ENCODE data around the gene NQO2. TPM values are rescaled to one million over a fixed set of nuclear protein-coding genes. Genes with fewer than 3 reads are reported as not detected.
"Not testable (repeated sequence)": the region's sequence is repeated elsewhere in the genome, so short reads cannot be mapped to it uniquely, and the experiment has no call there.

Gene NQO2
- total RNA-seq, 1 donor from 2014 or later = 11.8 TPM

GRCh38 chr6:3022765-3023662 lies 23.3 kb downstream of the NQO2 start:
- peak overlapping the region; percentile 87 for H3K27ac ChIP-seq
- intact Hi-C loops (cut with DNase I) = no loop called here
- peak overlapping the region; percentile 44 to 49 for H3K4me3 ChIP-seq
- no peaks in the 10 kb centered on the region for H3K9me3 ChIP-seq
- no peaks in the 10 kb centered on the region for H3K27me3 ChIP-seq
- TF ChIP-seq POLR2A (IDR thresholded peaks at IDR 0.05) (no peak), CTCF (IDR thresholded peaks at IDR 0.05) (no peak), POLR2AphosphoS5 (IDR thresholded peaks at IDR 0.05; ENCODE audit: insufficient read depth in 1 of 2, low read depth in 1 of 2) (no peak)
- peaks cover 34% of the 10 kb centered on the region for H3K4me1 ChIP-seq
- peaks cover 0 to 13% of the 10 kb centered on the region in 2 donors for H3K36me3 ChIP-seq
- DNase-seq (ENCODE audit: extremely low spot score in 2 of 2) = no peak

- peaks cover 0 to 13% of the 10 kb centered on the region in 2 donors for H3K36me3 ChIP-seq
- H3K4me1 ChIP-seq = peaks cover 34% of the 10 kb centered on the region
- H3K4me3 ChIP-seq = peak overlapping the region; percentile 44 to 49
- no peaks in the 10 kb centered on the region for H3K9me3 ChIP-seq
- TF ChIP-seq POLR2A (IDR thresholded peaks at IDR 0.05) (peak in 1 of 2 donors; percentile 50), POLR2AphosphoS5 (IDR thresholded peaks at IDR 0.05; ENCODE audit: insufficient read depth in 1 of 2, low read depth in 1 of 2) (peak; percentile 96 to 97), CTCF (IDR thresholded peaks at IDR 0.05) (no peak)
- intact Hi-C loops (cut with DNase I) = no loop called here
- peak overlapping the region; percentile 87 for H3K27ac ChIP-seq
- DNase-seq (ENCODE audit: extremely low spot score in 2 of 2) = no peak
- no peaks in the 10 kb centered on the region for H3K27me3 ChIP-seq
These were observed 24.2 kb downstream of the NQO2 start for GRCh38 chr6:3023663-3024483.

- intact Hi-C loops (cut with DNase I) = no loop called here
- Histone ChIP-seq H3K27me3 (no peaks in the 10 kb centered on the region), H3K36me3 (no peaks in the 10 kb centered on the region), H3K27ac (no peak overlapping the region), H3K4me3 (no peak overlapping the region), H3K4me1 (peaks cover 29% of the 10 kb centered on the region), H3K9me3 (no peaks in the 10 kb centered on the region)
- no peak for DNase-seq (ENCODE audit: extremely low spot score in 2 of 2)
- TF ChIP-seq CTCF (IDR thresholded peaks at IDR 0.05) = no peak
- no peak for TF ChIP-seq POLR2A (IDR thresholded peaks at IDR 0.05)
- TF ChIP-seq POLR2AphosphoS5 (IDR thresholded peaks at IDR 0.05; ENCODE audit: insufficient read depth in 1 of 2, low read depth in 1 of 2) = no peak
These were observed 27.3 kb downstream of the NQO2 start for GRCh38 chr6:3026791-3027626.

GRCh38 chr6:3028156-3028555 lies 28.5 kb downstream of the NQO2 start:
- DNase-seq (ENCODE audit: extremely low spot score in 2 of 2); intact Hi-C loops (cut with DNase I); H3K27ac ChIP-seq; H3K9me3 ChIP-seq; H3K4me3 ChIP-seq; H3K27me3 ChIP-seq; H3K36me3 ChIP-seq: not testable (repeated sequence)
- H3K4me1 ChIP-seq = peaks cover 19% of the 10 kb centered on the region
